Neural cell (in vitro differentiated cells): Measurements from ENCODE around the gene NPLOC4. TPM values are rescaled to one million over a fixed set of nuclear protein-coding genes. Genes with fewer than 3 reads are reported as not detected.

Experiments
- H2AFZ ChIP-seq: fragments of 200-600, 300-800 bp; sonication (generic), shearing (Covaris generic); 2 replicates; pipeline ENCODE4 v1.6.0; 2014; ENCODE audit warnings: low read depth, mild to moderate bottlenecking, antibody characterized with exemption, low read length, moderate library complexity
- H3F3A ChIP-seq: fragments of 200-600 bp; shearing (Covaris generic); 2 replicates; pipeline ENCODE4 v1.6.1; 2016; ENCODE audit warnings: mild to moderate bottlenecking, moderate library complexity, mixed read lengths, antibody characterized with exemption, low read length; ENCODE audit not compliant: insufficient read depth, poor library complexity, severe bottlenecking
- H3K27ac ChIP-seq: fragments of 200-600, 300-800 bp; sonication (generic), shearing (Covaris generic); 2 replicates; pipeline ENCODE4 v1.5.1; 2014; ENCODE audit warnings: mild to moderate bottlenecking, low read length, moderate library complexity
- H3K27me3 ChIP-seq: fragments of 300-800, 200-600 bp; sonication (generic), shearing (Covaris generic); 2 replicates; pipeline ENCODE4 v1.6.0; 2014; ENCODE audit warnings: mild to moderate bottlenecking, low read depth, low read length, moderate library complexity; ENCODE audit not compliant: insufficient read depth
- H3K36me3 ChIP-seq: fragments of 300-800, 200-600 bp; sonication (generic), shearing (Covaris generic); 2 replicates; pipeline ENCODE4 v1.5.1; 2014; ENCODE audit warnings: mild to moderate bottlenecking, antibody characterized with exemption, low read length, moderate library complexity; ENCODE audit not compliant: insufficient read depth
- H3K4me2 ChIP-seq: fragments of 300-800, 200-600 bp; sonication (generic), shearing (Covaris generic); 2 replicates; pipeline ENCODE4 v1.6.0; 2014; ENCODE audit warnings: mild to moderate bottlenecking, low read length
- H3K4me3 ChIP-seq: fragments of 300-800, 200-600 bp; sonication (generic), shearing (Covaris generic); 2 replicates; pipeline ENCODE4 v1.5.1; 2014; ENCODE audit warnings: mild to moderate bottlenecking, low read length, moderate library complexity
- H3K79me2 ChIP-seq: fragments of 200-600 bp; shearing (Covaris generic); replicated peaks from 2 replicates; pipeline ENCODE4 v1.6.0; 2014; ENCODE audit warnings: mild to moderate bottlenecking, low read length, moderate library complexity; ENCODE audit not compliant: insufficient read depth
- H3K9ac ChIP-seq: fragments of 300-800, 200-600 bp; sonication (generic), shearing (Covaris generic); 2 replicates; pipeline ENCODE4 v1.6.1; 2016; ENCODE audit warnings: mild to moderate bottlenecking, low read length, mixed read lengths
- H3K9me2 ChIP-seq: fragments of 200-600 bp; shearing (Covaris generic); 2 replicates; pipeline ENCODE4 v1.6.1; 2016; ENCODE audit warnings: mild to moderate bottlenecking, low read length, mixed read lengths; ENCODE audit not compliant: insufficient read depth
- H3K9me3 ChIP-seq: fragments of 200-600, 300-800 bp; sonication (generic), shearing (Covaris generic); 2 replicates; pipeline ENCODE4 v1.6.1; 2016; ENCODE audit warnings: mild to moderate bottlenecking, mixed run types, low read length, moderate library complexity, mixed read lengths
- H4K20me1 ChIP-seq: fragments of 200-600 bp; shearing (Covaris generic); 2 replicates; pipeline ENCODE4 v1.6.1; 2016; ENCODE audit warnings: mild to moderate bottlenecking, mixed run types; ENCODE audit not compliant: insufficient read depth
- EP300 ChIP-seq: fragments of 450-650 bp; conservative IDR thresholded peaks from 2 replicates; pipeline ENCODE4 v1.6.1; 2014; ENCODE audit warnings: antibody characterized with exemption, mild to moderate bottlenecking, moderate library complexity; ENCODE audit not compliant: poor library complexity, severe bottlenecking
- EZH2 ChIP-seq: fragments of 200-600, 300-800 bp; shearing (Covaris generic), sonication (generic); IDR thresholded peaks from 2 replicates; pipeline ENCODE4 v1.6.1; 2014; ENCODE audit warnings: antibody characterized with exemption, low read length, borderline replicate concordance, mild to moderate bottlenecking; ENCODE audit not compliant: insufficient read depth, poor library complexity, severe bottlenecking
- MXI1 ChIP-seq: fragments of 450-650 bp; conservative IDR thresholded peaks from 2 replicates; pipeline ENCODE4 v1.6.1; 2014; ENCODE audit warnings: antibody characterized with exemption, mild to moderate bottlenecking; ENCODE audit not compliant: poor library complexity, severe bottlenecking
- POLR2AphosphoS5 ChIP-seq: IDR thresholded peaks from 2 replicates; pipeline ENCODE4 v1.6.1; 2012
- RAD21 ChIP-seq: fragments of 450-650 bp; conservative IDR thresholded peaks from 2 replicates; pipeline ENCODE4 v1.6.1; 2014; ENCODE audit warnings: antibody characterized with exemption, mild to moderate bottlenecking, moderate library complexity
- SMC3 ChIP-seq: fragments of 450-650 bp; conservative IDR thresholded peaks from 2 replicates; pipeline ENCODE4 v1.6.1; 2014; ENCODE audit warnings: antibody characterized with exemption, mild to moderate bottlenecking, moderate library complexity; ENCODE audit not compliant: poor library complexity
- TAF1 ChIP-seq: IDR thresholded peaks from 2 replicates; pipeline ENCODE4 v1.6.1; 2012; ENCODE audit warnings: low read depth
- polyA plus RNA-seq: library from polyadenylated mRNA; depleted of rRNA; stranded (reverse); fragments of >200 nt; gene quantifications from 2 replicates; pipeline ENCODE4 v1.2.3, GENCODE V29; 2014
- TF ChIP-seq, protein P1 (sequence below): fragments of 450-650 bp; IDR thresholded peaks from 2 replicates; pipeline ENCODE4 v1.5.1; 2014; ENCODE audit warnings: antibody characterized with exemption, mild to moderate bottlenecking, moderate library complexity; ENCODE audit not compliant: poor library complexity, severe bottlenecking
- TF ChIP-seq, protein P2 (sequence below): IDR thresholded peaks from 2 replicates; pipeline ENCODE4 v1.6.1; 2012; ENCODE audit warnings: borderline replicate concordance

Gene NPLOC4
- polyA plus RNA-seq, 1 donor from 2014 or later = 32.3 TPM

DNA sequence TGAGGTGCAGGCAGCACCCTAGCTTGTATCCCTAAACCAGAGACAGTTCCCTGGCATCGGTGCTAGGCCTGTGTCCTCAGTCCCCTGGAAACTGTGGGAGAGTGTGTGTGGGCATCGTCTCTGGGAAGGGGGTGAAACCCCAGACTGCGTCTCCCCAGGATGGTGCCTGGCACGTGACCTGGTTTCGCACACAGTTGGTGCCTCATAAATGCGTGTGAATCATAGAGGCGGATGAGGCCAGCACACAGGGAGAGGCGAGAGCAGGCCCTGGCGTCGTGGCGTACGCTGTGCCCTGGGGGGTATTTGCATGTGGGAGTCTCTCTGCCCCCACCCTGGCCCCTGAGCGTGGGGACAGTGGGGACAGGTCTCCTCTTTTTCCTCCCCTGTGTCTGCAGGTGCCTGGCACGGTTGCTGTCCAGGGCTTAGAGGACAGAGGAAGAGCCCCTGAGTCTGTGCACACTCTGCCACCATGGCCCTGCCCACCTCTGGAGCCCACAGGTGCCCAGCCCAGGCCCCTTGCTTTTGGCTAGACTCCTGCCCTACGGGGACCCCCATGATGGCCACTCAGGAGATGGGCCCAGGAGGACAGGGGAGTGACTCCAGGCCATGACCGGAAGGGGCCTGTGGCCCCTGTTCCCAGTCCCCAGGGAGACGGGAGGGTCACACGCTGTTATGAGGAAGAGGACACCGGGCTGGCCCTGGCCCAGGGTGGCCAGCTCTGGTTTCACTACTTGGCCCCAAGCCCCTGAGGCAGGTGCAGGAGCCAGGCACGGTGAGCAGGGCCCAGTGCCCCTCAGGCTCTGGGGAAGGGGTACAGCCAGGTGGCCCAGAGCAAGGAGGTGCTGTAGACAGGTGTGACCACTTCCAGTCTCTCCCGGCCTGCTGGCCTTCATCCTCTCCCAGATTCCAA lies 110.0 kb downstream of the NPLOC4 start:
- Histone ChIP-seq H3K9me3 (no peaks in the 10 kb centered on the region), H3K36me3 (no peaks in the 10 kb centered on the region), H3K27ac (no peak overlapping the region), H2AFZ (no peak overlapping the region), H4K20me1 (no peaks in the 10 kb centered on the region), H3K4me3 (no peak overlapping the region), H3K79me2 (no peaks in the 10 kb centered on the region), H3F3A (no peaks in the 10 kb centered on the region), H3K9me2 (no peaks in the 10 kb centered on the region), H3K9ac (no peak overlapping the region), H3K27me3 (no peaks in the 10 kb centered on the region), H3K4me2 (no peak overlapping the region)
- no peak for TF ChIP-seq TAF1
- no peak for TF ChIP-seq RAD21
- TF ChIP-seq POLR2AphosphoS5 = no peak
- no peak for TF ChIP-seq SMC3
- no peak for TF ChIP-seq EP300
- TF ChIP-seq MXI1 = no peak
- TF ChIP-seq, protein P1, sequence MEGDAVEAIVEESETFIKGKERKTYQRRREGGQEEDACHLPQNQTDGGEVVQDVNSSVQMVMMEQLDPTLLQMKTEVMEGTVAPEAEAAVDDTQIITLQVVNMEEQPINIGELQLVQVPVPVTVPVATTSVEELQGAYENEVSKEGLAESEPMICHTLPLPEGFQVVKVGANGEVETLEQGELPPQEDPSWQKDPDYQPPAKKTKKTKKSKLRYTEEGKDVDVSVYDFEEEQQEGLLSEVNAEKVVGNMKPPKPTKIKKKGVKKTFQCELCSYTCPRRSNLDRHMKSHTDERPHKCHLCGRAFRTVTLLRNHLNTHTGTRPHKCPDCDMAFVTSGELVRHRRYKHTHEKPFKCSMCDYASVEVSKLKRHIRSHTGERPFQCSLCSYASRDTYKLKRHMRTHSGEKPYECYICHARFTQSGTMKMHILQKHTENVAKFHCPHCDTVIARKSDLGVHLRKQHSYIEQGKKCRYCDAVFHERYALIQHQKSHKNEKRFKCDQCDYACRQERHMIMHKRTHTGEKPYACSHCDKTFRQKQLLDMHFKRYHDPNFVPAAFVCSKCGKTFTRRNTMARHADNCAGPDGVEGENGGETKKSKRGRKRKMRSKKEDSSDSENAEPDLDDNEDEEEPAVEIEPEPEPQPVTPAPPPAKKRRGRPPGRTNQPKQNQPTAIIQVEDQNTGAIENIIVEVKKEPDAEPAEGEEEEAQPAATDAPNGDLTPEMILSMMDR = no peak
- TF ChIP-seq, protein P2, sequence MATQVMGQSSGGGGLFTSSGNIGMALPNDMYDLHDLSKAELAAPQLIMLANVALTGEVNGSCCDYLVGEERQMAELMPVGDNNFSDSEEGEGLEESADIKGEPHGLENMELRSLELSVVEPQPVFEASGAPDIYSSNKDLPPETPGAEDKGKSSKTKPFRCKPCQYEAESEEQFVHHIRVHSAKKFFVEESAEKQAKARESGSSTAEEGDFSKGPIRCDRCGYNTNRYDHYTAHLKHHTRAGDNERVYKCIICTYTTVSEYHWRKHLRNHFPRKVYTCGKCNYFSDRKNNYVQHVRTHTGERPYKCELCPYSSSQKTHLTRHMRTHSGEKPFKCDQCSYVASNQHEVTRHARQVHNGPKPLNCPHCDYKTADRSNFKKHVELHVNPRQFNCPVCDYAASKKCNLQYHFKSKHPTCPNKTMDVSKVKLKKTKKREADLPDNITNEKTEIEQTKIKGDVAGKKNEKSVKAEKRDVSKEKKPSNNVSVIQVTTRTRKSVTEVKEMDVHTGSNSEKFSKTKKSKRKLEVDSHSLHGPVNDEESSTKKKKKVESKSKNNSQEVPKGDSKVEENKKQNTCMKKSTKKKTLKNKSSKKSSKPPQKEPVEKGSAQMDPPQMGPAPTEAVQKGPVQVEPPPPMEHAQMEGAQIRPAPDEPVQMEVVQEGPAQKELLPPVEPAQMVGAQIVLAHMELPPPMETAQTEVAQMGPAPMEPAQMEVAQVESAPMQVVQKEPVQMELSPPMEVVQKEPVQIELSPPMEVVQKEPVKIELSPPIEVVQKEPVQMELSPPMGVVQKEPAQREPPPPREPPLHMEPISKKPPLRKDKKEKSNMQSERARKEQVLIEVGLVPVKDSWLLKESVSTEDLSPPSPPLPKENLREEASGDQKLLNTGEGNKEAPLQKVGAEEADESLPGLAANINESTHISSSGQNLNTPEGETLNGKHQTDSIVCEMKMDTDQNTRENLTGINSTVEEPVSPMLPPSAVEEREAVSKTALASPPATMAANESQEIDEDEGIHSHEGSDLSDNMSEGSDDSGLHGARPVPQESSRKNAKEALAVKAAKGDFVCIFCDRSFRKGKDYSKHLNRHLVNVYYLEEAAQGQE = no peak
- TF ChIP-seq EZH2 = no peak

DNA sequence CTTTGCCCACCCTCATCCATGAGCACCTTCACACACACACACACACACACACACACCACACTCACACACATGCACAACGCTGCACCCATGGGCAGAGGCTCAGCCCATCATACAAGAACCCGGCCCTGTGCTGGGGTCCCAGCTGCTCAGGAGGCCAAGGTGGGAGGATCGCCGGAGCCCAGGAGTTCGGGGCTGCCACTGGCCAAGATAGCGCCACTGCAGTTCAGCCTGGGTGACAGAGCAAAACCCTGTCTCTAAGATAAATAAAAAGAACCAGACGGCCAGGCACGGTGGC lies 112.1 kb downstream of the NPLOC4 start:
- H3K4me2 ChIP-seq = no peak overlapping the region
- peaks cover 12% of the 10 kb centered on the region for H3K27me3 ChIP-seq
- no peak overlapping the region for H3K9ac ChIP-seq
- no peaks in the 10 kb centered on the region for H3K9me2 ChIP-seq
- TF ChIP-seq TAF1 (no peak), POLR2AphosphoS5 (no peak), MXI1 (no peak)
- TF ChIP-seq, protein P1 = no peak
- H3K79me2 ChIP-seq = peaks cover 7% of the 10 kb centered on the region
- no peaks in the 10 kb centered on the region for H3F3A ChIP-seq
- H3K4me3 ChIP-seq = no peak overlapping the region
- no peaks in the 10 kb centered on the region for H4K20me1 ChIP-seq
- H2AFZ ChIP-seq = no peak overlapping the region
- H3K27ac ChIP-seq = no peak overlapping the region
- H3K36me3 ChIP-seq = no peaks in the 10 kb centered on the region
- H3K9me3 ChIP-seq = no peaks in the 10 kb centered on the region
